OCI-LY3 (cell line): ENCODE results near the gene GLRX.

ENCODE experiments used
- CTCF ChIP-seq: fragments of 200-600, 300-600 bp; sonication (generic); IDR thresholded peaks from 2 replicates; pipeline ENCODE4 v1.5.1; 2014; ENCODE audit warnings: antibody characterized with exemption, low read length, low read depth
- EZH2phosphoT487 ChIP-seq: fragments of 200-600 bp; shearing (Covaris generic); IDR thresholded peaks from 2 replicates; pipeline ENCODE4 v1.6.1; 2018; ENCODE audit warnings: antibody characterized with exemption, mixed run types, low read depth

DNA sequence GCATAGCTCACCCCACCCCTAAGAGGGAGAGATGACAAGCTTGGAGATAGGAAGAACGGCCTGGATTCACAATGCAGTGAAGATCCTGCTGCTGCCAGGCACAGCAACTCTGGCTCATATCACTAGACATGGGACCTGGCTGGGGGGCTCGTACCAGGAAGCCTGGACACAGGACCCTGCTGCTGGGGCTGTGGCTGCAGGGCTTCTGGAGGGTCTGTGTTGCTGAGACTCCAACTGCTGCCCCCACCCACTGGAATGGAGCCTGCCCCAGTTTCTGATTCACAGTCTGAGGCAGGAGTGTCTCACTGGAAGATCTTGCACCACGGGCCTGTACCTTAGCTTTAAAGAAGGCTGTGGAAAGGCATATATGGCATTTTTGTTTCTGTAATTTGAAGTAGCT lies 31.0 kb upstream of the GLRX start:
- no peak for TF ChIP-seq CTCF
- no peak for TF ChIP-seq EZH2phosphoT487
